HepG2 (cell line): ENCODE data around the gene POP5. TPM values are rescaled to one million over a fixed set of nuclear protein-coding genes. Genes with fewer than 3 reads are reported as not detected.
A peak's percentile ranks its signal among the peaks of the same experiment; 100 is the strongest.

Experiments
- BCL6 ChIP-seq: IDR thresholded peaks from 2 replicates; pipeline ENCODE4 v1.6.1; 2016; ENCODE audit warnings: missing genetic modification reagents, missing compliant biosample characterization
- ELF1 ChIP-seq: sonication (generic); formaldehyde crosslinking; IDR thresholded peaks from 2 replicates; pipeline ENCODE4 v1.4.0; 2020; ENCODE audit warnings: missing genetic modification reagents
- GTF3A ChIP-seq: sonication (generic); formaldehyde crosslinking; conservative IDR thresholded peaks from 2 replicates; pipeline ENCODE4 v1.4.0; 2020; ENCODE audit warnings: mild to moderate bottlenecking, missing genetic modification reagents
- HNF4A ChIP-seq: sonication (generic); formaldehyde crosslinking; IDR thresholded peaks from 2 replicates; pipeline ENCODE4 v1.4.0; 2020; ENCODE audit warnings: missing genetic modification reagents
- HNRNPLL ChIP-seq: fragments of 200-400 bp; formaldehyde crosslinking; IDR thresholded peaks from 2 replicates; pipeline ENCODE4 v1.6.1; 2017; ENCODE audit warnings: mild to moderate bottlenecking, low read depth, low read length; ENCODE audit not compliant: poor library complexity, severe bottlenecking
- RBM39 ChIP-seq: fragments of 200-400 bp; formaldehyde crosslinking; IDR thresholded peaks from one replicate; pipeline ENCODE4 v1.6.1; 2018; ENCODE audit warnings: antibody characterized with exemption, mild to moderate bottlenecking, low read depth, low read length; ENCODE audit not compliant: poor library complexity, severe bottlenecking
- SIN3A ChIP-seq: IDR thresholded peaks from 2 replicates; pipeline ENCODE4 v1.6.1; 2011; ENCODE audit warnings: low read depth, mild to moderate bottlenecking, control low read depth, low read length, borderline replicate concordance
- SIX1 ChIP-seq: sonication (generic); formaldehyde crosslinking; IDR thresholded peaks from 2 replicates; pipeline ENCODE4 v1.4.0; 2020; ENCODE audit warnings: missing genetic modification reagents, borderline replicate concordance
- TBX2 ChIP-seq: sonication (generic); formaldehyde crosslinking; IDR thresholded peaks from 2 replicates; pipeline ENCODE4 v1.5.0; 2020; ENCODE audit warnings: missing genetic modification reagents, mild to moderate bottlenecking, borderline replicate concordance
- ZFY ChIP-seq: sonication (generic); formaldehyde crosslinking; IDR thresholded peaks from 2 replicates; pipeline ENCODE4 v1.4.0; 2020; ENCODE audit warnings: missing genetic modification reagents
- ZNF451 ChIP-seq: sonication (generic); formaldehyde crosslinking; IDR thresholded peaks from 2 replicates; pipeline ENCODE4 v1.5.0; 2020; ENCODE audit warnings: mild to moderate bottlenecking, missing genetic modification reagents
- ZNF567 ChIP-seq: sonication (generic); formaldehyde crosslinking; IDR thresholded peaks from 2 replicates; pipeline ENCODE4 v1.8.1; 2023; ENCODE audit warnings: mild to moderate bottlenecking, missing genetic modification reagents, borderline replicate concordance
- ZNF678 ChIP-seq: sonication (generic); formaldehyde crosslinking; IDR thresholded peaks from 2 replicates; pipeline ENCODE4 v1.4.0; 2020; ENCODE audit warnings: mild to moderate bottlenecking, missing genetic modification reagents
- ZNF749 ChIP-seq: sonication (generic); formaldehyde crosslinking; IDR thresholded peaks from 2 replicates; pipeline ENCODE4 v1.8.0; 2022; ENCODE audit warnings: mild to moderate bottlenecking, missing genetic modification reagents, moderate library complexity, borderline replicate concordance
- ZZZ3 ChIP-seq: sonication (generic); formaldehyde crosslinking; IDR thresholded peaks from 2 replicates; pipeline ENCODE4 v1.4.0; 2020; ENCODE audit warnings: missing genetic modification reagents, mild to moderate bottlenecking, borderline replicate concordance
- polyA plus RNA-seq, 8 experiments: library from polyadenylated mRNA; depleted of rRNA in 3 of 8; stranded (reverse) in 7 of 8; unstranded in 1 of 8; fragments of >200 nt; fragmentation: Illumina TruSeq in 4 of 8; extraction: Trizol in 4 of 8; gene quantifications; 2 replicates each; pipeline versions ENCODE4 v1.2.1 to v1.2.3, GENCODE V29; 2011 to 2016; ENCODE audit warnings: low read depth in 4 of 8, missing spikeins in 1 of 8, mixed read lengths in 1 of 8; ENCODE audit not compliant: insufficient read depth in 1 of 8
- total RNA-seq, 5 experiments: library from RNA; depleted of rRNA; stranded (reverse); fragments of >200 nt; fragmentation: Illumina TruSeq; extraction: Trizol; gene quantifications; 2 replicates each; pipeline ENCODE4 v1.2.3, GENCODE V29; 2016; ENCODE audit warnings: low read depth in 1 of 5
- TF ChIP-seq, protein P1 (sequence below): sonication (generic); IDR thresholded peaks from 2 replicates; pipeline ENCODE4 v1.6.1; 2016; ENCODE audit warnings: low read depth, borderline replicate concordance
- TF ChIP-seq, protein P2 (sequence below): IDR thresholded peaks from 2 replicates; pipeline ENCODE4 v1.4.0; 2020; ENCODE audit warnings: mild to moderate bottlenecking, missing genetic modification reagents
- TF ChIP-seq, protein P3 (sequence below): sonication (generic); formaldehyde crosslinking; IDR thresholded peaks from 2 replicates; pipeline ENCODE4 v1.4.0; 2020; ENCODE audit warnings: missing genetic modification reagents, borderline replicate concordance

POP5 gene
- total and polyA plus RNA-seq, 2 of the 13 experiments (the other 11 are each of a cell fraction or from before 2014, with no cell fraction given), result 45.6 to 61.3 TPM

DNA sequence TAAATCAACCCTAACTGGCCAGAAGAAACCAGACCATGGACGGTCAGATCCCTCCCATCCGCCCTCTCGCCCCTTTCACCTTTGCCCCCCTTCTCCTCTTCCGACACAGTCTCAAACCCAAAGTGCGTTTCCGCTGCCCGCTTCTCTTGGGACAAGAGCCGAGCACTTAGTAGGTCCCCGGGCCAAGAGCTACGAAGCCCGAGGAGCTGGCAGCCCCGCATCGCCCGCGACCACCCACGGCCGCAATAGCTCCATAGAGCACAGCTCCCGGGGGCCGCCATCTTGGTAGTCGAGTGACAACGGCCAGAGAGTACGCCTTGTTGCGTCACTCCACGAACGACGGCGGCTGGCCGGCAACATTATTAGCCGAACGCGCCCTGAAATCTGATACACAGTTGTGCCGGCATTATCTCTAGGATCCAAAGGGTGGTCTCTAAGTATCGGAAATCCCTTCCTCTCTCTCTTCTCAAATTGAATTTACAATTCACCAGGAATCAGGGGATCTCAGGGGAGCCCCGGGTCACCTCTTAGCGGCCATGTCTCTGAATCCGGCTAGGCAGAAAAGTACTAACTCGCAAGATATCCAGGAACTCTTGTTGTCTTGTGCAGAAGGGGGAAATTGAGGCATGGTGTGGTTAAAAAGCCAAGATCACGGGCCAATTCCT is 52.2 kb downstream of the POP5 start, which contains the start of gene COQ5 (continued):
- TF ChIP-seq, protein P1, sequence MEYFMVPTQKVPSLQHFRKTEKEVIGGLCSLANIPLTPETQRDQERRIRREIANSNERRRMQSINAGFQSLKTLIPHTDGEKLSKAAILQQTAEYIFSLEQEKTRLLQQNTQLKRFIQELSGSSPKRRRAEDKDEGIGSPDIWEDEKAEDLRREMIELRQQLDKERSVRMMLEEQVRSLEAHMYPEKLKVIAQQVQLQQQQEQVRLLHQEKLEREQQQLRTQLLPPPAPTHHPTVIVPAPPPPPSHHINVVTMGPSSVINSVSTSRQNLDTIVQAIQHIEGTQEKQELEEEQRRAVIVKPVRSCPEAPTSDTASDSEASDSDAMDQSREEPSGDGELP, result no peak
- TF ChIP-seq HNRNPLL (peak; percentile 69), HNF4A (CRISPR knock-in tag) (peak; percentile 53), ZNF451 (CRISPR knock-in tag) (no peak), ZNF678 (CRISPR knock-in tag) (0 out of 2 replicates have a peak, but pooled peaks have one; percentile 68), RBM39 (peak; percentile 57), TBX2 (CRISPR knock-in tag) (peak; percentile 71; the same call in 1 of the 2 replicates), ZNF749 (CRISPR knock-in tag) (peak; percentile 32; the same call in 1 of the 2 replicates), BCL6 (CRISPR knock-in tag) (peak; percentile 66), SIN3A (peak; percentile 79), ZFY (CRISPR knock-in tag) (peak; percentile 78), SIX1 (peak; percentile 100), GTF3A (CRISPR knock-in tag) (0 out of 2 replicates have a peak, but pooled peaks have one; percentile 44), ZNF567 (0 out of 2 replicates have a peak, but pooled peaks have one; percentile 55), ELF1 (CRISPR knock-in tag) (peak; percentile 53; the same call in 1 of the 2 replicates), ZZZ3 (peak; percentile 44; the same call in 1 of the 2 replicates)
- TF ChIP-seq, protein P2, sequence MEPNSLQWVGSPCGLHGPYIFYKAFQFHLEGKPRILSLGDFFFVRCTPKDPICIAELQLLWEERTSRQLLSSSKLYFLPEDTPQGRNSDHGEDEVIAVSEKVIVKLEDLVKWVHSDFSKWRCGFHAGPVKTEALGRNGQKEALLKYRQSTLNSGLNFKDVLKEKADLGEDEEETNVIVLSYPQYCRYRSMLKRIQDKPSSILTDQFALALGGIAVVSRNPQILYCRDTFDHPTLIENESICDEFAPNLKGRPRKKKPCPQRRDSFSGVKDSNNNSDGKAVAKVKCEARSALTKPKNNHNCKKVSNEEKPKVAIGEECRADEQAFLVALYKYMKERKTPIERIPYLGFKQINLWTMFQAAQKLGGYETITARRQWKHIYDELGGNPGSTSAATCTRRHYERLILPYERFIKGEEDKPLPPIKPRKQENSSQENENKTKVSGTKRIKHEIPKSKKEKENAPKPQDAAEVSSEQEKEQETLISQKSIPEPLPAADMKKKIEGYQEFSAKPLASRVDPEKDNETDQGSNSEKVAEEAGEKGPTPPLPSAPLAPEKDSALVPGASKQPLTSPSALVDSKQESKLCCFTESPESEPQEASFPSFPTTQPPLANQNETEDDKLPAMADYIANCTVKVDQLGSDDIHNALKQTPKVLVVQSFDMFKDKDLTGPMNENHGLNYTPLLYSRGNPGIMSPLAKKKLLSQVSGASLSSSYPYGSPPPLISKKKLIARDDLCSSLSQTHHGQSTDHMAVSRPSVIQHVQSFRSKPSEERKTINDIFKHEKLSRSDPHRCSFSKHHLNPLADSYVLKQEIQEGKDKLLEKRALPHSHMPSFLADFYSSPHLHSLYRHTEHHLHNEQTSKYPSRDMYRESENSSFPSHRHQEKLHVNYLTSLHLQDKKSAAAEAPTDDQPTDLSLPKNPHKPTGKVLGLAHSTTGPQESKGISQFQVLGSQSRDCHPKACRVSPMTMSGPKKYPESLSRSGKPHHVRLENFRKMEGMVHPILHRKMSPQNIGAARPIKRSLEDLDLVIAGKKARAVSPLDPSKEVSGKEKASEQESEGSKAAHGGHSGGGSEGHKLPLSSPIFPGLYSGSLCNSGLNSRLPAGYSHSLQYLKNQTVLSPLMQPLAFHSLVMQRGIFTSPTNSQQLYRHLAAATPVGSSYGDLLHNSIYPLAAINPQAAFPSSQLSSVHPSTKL (CRISPR knock-in tag), result peak; percentile 57; the same call in 1 of the 2 replicates
- TF ChIP-seq, protein P3, sequence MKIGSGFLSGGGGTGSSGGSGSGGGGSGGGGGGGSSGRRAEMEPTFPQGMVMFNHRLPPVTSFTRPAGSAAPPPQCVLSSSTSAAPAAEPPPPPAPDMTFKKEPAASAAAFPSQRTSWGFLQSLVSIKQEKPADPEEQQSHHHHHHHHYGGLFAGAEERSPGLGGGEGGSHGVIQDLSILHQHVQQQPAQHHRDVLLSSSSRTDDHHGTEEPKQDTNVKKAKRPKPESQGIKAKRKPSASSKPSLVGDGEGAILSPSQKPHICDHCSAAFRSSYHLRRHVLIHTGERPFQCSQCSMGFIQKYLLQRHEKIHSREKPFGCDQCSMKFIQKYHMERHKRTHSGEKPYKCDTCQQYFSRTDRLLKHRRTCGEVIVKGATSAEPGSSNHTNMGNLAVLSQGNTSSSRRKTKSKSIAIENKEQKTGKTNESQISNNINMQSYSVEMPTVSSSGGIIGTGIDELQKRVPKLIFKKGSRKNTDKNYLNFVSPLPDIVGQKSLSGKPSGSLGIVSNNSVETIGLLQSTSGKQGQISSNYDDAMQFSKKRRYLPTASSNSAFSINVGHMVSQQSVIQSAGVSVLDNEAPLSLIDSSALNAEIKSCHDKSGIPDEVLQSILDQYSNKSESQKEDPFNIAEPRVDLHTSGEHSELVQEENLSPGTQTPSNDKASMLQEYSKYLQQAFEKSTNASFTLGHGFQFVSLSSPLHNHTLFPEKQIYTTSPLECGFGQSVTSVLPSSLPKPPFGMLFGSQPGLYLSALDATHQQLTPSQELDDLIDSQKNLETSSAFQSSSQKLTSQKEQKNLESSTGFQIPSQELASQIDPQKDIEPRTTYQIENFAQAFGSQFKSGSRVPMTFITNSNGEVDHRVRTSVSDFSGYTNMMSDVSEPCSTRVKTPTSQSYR (CRISPR knock-in tag), result no peak
